Measurements from ENCODE around the gene SH3RF1.

- TF ChIP-seq, protein P1, sequence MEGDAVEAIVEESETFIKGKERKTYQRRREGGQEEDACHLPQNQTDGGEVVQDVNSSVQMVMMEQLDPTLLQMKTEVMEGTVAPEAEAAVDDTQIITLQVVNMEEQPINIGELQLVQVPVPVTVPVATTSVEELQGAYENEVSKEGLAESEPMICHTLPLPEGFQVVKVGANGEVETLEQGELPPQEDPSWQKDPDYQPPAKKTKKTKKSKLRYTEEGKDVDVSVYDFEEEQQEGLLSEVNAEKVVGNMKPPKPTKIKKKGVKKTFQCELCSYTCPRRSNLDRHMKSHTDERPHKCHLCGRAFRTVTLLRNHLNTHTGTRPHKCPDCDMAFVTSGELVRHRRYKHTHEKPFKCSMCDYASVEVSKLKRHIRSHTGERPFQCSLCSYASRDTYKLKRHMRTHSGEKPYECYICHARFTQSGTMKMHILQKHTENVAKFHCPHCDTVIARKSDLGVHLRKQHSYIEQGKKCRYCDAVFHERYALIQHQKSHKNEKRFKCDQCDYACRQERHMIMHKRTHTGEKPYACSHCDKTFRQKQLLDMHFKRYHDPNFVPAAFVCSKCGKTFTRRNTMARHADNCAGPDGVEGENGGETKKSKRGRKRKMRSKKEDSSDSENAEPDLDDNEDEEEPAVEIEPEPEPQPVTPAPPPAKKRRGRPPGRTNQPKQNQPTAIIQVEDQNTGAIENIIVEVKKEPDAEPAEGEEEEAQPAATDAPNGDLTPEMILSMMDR (IDR thresholded peaks at IDR 0.05; ENCODE audit: control extremely low read depth in 1 of 3, insufficient read depth in 1 of 3, low read depth in 1 of 3, low read length in 3 of 3) = no peak
- TF ChIP-seq CHD2 (IDR thresholded peaks at IDR 0.05; ENCODE audit: low read length) (no peak), SP2 (IDR thresholded peaks at IDR 0.05; ENCODE audit: low read length) (no peak), POLR2AphosphoS5 (IDR thresholded peaks at IDR 0.05; ENCODE audit: low read depth, low read length) (no peak), TEAD4 (IDR thresholded peaks at IDR 0.05; ENCODE audit: low read depth, low read length) (no peak), RAD21 (IDR thresholded peaks at IDR 0.05 in 1 of 2, conservative IDR thresholded peaks at IDR 0.05 in 1 of 2; ENCODE audit: low read depth in 2 of 2, low read length in 2 of 2) (no peak), BRCA1 (IDR thresholded peaks at IDR 0.05; ENCODE audit: low read depth, low read length) (no peak), CBX5 (IDR thresholded peaks at IDR 0.05; ENCODE audit: low read depth, low read length) (no peak)
Observed at GRCh38 chr4:169098969-169099690, 171.6 kb downstream of the SH3RF1 start.
